NCI-H2171 treated with DMSO at 0.1 percent for 48 hours (cell line): ENCODE results near the gene ZAP70.
A peak's percentile ranks its signal among the peaks of the same experiment; 100 is the strongest.

Source experiments
- DNase-seq: peaks from one replicate; lab custom pipeline; 2025; lab: John Stamatoyannopoulos, UW

The ZAP70 gene

GRCh38 chr2:97734061-97735051, 21.0 kb downstream of the ZAP70 start:
- DNase-seq: no peak

- no peak for DNase-seq
Observed at GRCh38 chr2:97735161-97735561, 21.8 kb downstream of the ZAP70 start.

- no peak for DNase-seq
Observed at GRCh38 chr2:97736185-97736584, 22.8 kb downstream of the ZAP70 start.

GRCh38 chr2:97736608-97737330, 23.4 kb downstream of the ZAP70 start:
- no peak for DNase-seq

GRCh38 chr2:97737421-97738178, 24.2 kb downstream of the ZAP70 start:
- DNase-seq: no peak

- DNase-seq: no peak
Observed at GRCh38 chr2:97738179-97739019, 25.0 kb downstream of the ZAP70 start.

GRCh38 chr2:97739020-97739892, 25.9 kb downstream of the ZAP70 start:
- DNase-seq: no peak

GRCh38 chr2:97739893-97740245, 26.5 kb downstream of the ZAP70 start:
- peak; percentile 19 for DNase-seq

- DNase-seq: peak; percentile 97
Observed at GRCh38 chr2:97740590-97741182, 27.3 kb downstream of the ZAP70 start.

- DNase-seq: no peak
Observed at GRCh38 chr2:97741251-97741650, 27.9 kb downstream of the ZAP70 start.

GRCh38 chr2:97741686-97742085, 28.3 kb downstream of the ZAP70 start:
- DNase-seq: peak; percentile 23

- DNase-seq: no peak
Observed at GRCh38 chr2:97742381-97742847, 29.0 kb downstream of the ZAP70 start.

- DNase-seq: no peak
Observed at GRCh38 chr2:97743913-97744312, 30.5 kb downstream of the ZAP70 start.

GRCh38 chr2:97745474-97746174, 32.2 kb downstream of the ZAP70 start:
- peak; percentile 43 for DNase-seq

GRCh38 chr2:97747285-97747684, 33.9 kb downstream of the ZAP70 start:
- DNase-seq: peak; percentile 45

GRCh38 chr2:97747716-97748115, 34.3 kb downstream of the ZAP70 start:
- peak; percentile 76 for DNase-seq

- no peak for DNase-seq
Observed at GRCh38 chr2:97749581-97749980, 36.2 kb downstream of the ZAP70 start.

GRCh38 chr2:97750017-97750416, 36.6 kb downstream of the ZAP70 start:
- DNase-seq: no peak

- peak; percentile 71 for DNase-seq
Observed at GRCh38 chr2:97751752-97752151, 38.4 kb downstream of the ZAP70 start.
